IgD-negative memory B cell (primary cell): ENCODE measurements around the gene HYCC2. TPM values are rescaled to one million over a fixed set of nuclear protein-coding genes. Genes with fewer than 3 reads are reported as not detected.
"Not testable (repeated sequence)": the region's sequence is repeated elsewhere in the genome, so short reads cannot be mapped to it uniquely, and the experiment has no call there.

ENCODE experiments used
- H3K27ac Mint-ChIP-seq, 3 donors: one replicate each; pipeline ENCODE4 v1.8.0; 2020 to 2022; ENCODE audit warnings: mild to moderate bottlenecking in 3 of 3, mixed read lengths in 3 of 3, moderate library complexity in 1 of 3
- H3K27me3 Mint-ChIP-seq: one replicate; pipeline ENCODE4 v1.8.0; 2021; ENCODE audit warnings: mixed read lengths
- H3K36me3 Mint-ChIP-seq: one replicate; pipeline ENCODE4 v1.8.0; 2020; ENCODE audit warnings: mild to moderate bottlenecking, mixed read lengths
- H3K4me1 Mint-ChIP-seq, 3 donors: one replicate each; pipeline ENCODE4 v1.8.0; 2020 to 2022; ENCODE audit warnings: mixed read lengths in 3 of 3, mild to moderate bottlenecking in 1 of 3
- H3K4me3 Mint-ChIP-seq, 4 donors: one replicate each; pipeline ENCODE4 v1.8.0; 2020 to 2022; ENCODE audit warnings: mild to moderate bottlenecking in 4 of 4, mixed read lengths in 4 of 4, moderate library complexity in 3 of 4
- H3K9me3 Mint-ChIP-seq, 3 donors: one replicate each; pipeline ENCODE4 v1.8.0; 2020 to 2021; ENCODE audit warnings: mixed read lengths in 3 of 3, mild to moderate bottlenecking in 1 of 3
- polyA plus RNA-seq: library from polyadenylated mRNA; unstranded; fragments of 300-500 nt; fragmentation: Illumina TruSeq; gene quantifications from one replicate; pipeline ENCODE4 v1.2.3, GENCODE V29; 2021

Gene HYCC2
- polyA plus RNA-seq = 15.1 TPM

- no peaks in the 10 kb centered on the region for H3K27me3 Mint-ChIP-seq
- peak within 1 kb of the TSS; percentile 93 to 98 (median 97) for H3K27ac Mint-ChIP-seq
- H3K36me3 Mint-ChIP-seq = no peaks in the 10 kb centered on the region
- no peaks in the 10 kb centered on the region for H3K9me3 Mint-ChIP-seq
- peaks cover 30 to 36% (median 35%) of the 10 kb centered on the region in 3 donors for H3K4me1 Mint-ChIP-seq
- peak within 1 kb of the TSS; percentile 94 to 99 (median 96) for H3K4me3 Mint-ChIP-seq
These were observed at the start of gene HYCC2, which contains the start of gene NDUFB3 for GRCh38 chr2:201071479-201072200. HYCC2 (minus strand) TSS chr2:201071671; CDS start chr2:201024009, 47,662 bp downstream. NDUFB3 (plus strand) TSS chr2:201072001; CDS start chr2:201078883, 6,882 bp downstream.

- H3K9me3 Mint-ChIP-seq = no peaks in the 10 kb centered on the region
These were observed 47.7 kb upstream of the HYCC2 start for GRCh38 chr2:201118961-201119854.

DNA sequence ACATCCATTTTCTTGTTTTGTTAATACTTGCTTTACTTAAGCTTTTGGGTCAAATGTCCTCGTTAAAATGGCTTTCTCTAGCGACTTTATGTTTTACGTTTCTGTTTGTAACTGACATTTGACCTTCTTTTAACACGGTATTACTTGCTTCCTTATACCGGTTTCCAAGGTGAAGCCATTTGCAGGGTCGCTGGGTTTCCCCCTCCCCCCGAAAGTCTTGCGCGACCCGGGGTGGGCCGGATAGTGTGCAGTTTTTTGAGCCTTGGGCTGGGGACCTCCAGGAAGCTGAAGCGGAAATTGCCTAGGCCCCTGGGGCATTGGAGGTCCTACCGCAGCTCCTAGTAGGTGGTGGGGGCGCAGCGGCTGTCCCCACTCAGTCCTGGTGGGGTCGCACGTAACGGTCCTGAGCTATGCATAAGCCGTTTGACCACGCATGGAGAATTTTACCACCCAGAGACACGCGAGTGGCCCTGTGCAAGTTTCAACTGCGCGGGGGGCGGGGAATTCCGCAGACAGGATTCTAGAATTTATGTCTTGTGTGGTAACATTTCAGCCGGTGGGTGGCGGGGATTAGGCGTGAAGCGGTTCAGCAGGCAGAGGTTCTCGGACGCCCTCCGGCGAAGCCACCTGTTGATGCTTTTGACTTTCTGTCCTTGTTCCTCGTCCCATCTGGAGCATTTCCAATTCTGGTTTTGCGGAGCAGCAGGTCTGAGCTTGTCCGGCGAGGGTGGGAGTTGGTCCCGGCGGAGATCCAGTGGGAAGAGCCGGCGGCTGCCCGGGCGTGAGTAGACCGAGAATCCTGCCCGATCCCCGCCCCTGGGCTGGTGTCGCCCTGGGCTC, 46.9 kb upstream of the HYCC2 start:
- no peaks in the 10 kb centered on the region for H3K27me3 Mint-ChIP-seq
- no peaks in the 10 kb centered on the region for H3K9me3 Mint-ChIP-seq
- H3K36me3 Mint-ChIP-seq = peaks cover 10% of the 10 kb centered on the region
- peak overlapping the region; percentile 90 to 100 (median 100) for H3K27ac Mint-ChIP-seq
- peak overlapping the region; percentile 95 to 100 (median 100) for H3K4me3 Mint-ChIP-seq
- H3K4me1 Mint-ChIP-seq = peaks cover 23 to 51% (median 44%) of the 10 kb centered on the region in 3 donors

More at GRCh38 chr2:201118961-201119854, 47.7 kb upstream of the HYCC2 start:
- peaks cover 13% of the 10 kb centered on the region for H3K36me3 Mint-ChIP-seq
- no peaks in the 10 kb centered on the region for H3K27me3 Mint-ChIP-seq
- H3K4me1 Mint-ChIP-seq = peaks cover 30 to 53% (median 46%) of the 10 kb centered on the region in 3 donors
- peak overlapping the region; percentile 90 to 100 (median 100) for H3K27ac Mint-ChIP-seq
- peak overlapping the region; percentile 95 to 100 (median 100) for H3K4me3 Mint-ChIP-seq

DNA sequence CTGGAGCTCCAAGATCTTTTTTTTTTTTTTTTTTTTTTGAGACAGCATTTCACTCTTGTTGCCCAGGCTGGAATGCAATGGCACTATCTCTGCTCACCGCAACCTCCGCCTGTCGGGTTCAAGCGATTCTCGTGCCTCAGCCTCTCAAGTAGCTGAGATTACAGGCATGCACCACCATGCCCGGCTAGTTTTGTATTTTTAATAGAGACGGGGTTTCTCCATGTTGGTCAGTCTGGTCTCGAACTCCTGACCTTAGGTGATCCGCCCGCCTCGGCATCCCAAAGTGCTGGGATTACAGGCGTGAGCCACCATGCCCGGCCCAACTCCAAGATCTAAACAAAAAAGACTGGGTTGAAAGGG, 46.2 kb upstream of the HYCC2 start:
- H3K27ac Mint-ChIP-seq = peak overlapping the region; percentile 90 to 100 (median 100)
- peak overlapping the region; percentile 95 to 100 (median 100) for H3K4me3 Mint-ChIP-seq
- peaks cover 22 to 48% (median 43%) of the 10 kb centered on the region in 3 donors for H3K4me1 Mint-ChIP-seq
- H3K9me3 Mint-ChIP-seq, H3K27me3 Mint-ChIP-seq: not testable (repeated sequence)
- peaks cover 10% of the 10 kb centered on the region for H3K36me3 Mint-ChIP-seq

GRCh38 chr2:201116959-201117734, 45.7 kb upstream of the HYCC2 start:
- Mint-ChIP-seq H3K36me3 (peaks cover 8% of the 10 kb centered on the region), H3K4me3 (peak overlapping the region; percentile 95 to 100 (median 100)), H3K27me3 (no peaks in the 10 kb centered on the region)

DNA sequence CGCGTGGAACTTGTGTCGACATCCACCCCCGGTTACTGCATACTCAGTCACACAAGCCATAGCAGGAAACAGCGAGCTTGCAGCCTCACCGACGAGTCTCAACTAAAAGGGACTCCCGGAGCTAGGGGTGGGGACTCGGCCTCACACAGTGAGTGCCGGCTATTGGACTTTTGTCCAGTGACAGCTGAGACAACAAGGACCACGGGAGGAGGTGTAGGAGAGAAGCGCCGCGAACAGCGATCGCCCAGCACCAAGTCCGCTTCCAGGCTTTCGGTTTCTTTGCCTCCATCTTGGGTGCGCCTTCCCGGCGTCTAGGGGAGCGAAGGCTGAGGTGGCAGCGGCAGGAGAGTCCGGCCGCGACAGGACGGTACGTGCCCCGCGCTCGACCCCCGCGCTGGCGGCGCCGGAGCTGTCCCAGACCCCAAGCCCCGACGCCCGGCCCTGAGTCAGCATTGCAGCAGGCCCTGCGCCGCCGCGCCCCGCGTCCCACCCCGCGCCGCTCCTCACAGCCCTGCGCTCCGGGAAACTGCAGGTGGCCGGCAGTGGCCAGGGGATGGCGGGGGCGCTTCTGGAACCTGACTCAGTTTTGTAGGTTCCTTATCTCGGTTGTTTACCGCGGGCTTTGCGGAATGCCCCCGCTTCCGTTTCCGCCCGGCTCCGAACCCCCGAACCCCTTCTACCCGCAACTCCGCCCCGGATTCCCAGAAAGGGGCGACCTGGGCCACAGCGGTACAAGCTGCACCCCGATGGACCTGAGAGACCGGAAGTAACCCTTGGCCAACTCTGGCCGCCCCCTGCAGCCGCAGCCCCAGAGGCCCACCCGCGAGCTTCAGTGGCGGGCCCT, 44.9 kb upstream of the HYCC2 start, which contains the start of gene CFLAR:
Gene CFLAR (plus strand): TSS at position 50 of the 844 bp plus-strand sequence. CDS start 13,702 bp downstream, outside the sequence.
- peaks cover 6% of the 10 kb centered on the region for H3K36me3 Mint-ChIP-seq

More at GRCh38 chr2:201116959-201117734, 45.7 kb upstream of the HYCC2 start:
- H3K4me1 Mint-ChIP-seq = peaks cover 17 to 45% (median 39%) of the 10 kb centered on the region in 3 donors
- H3K9me3 Mint-ChIP-seq = no peaks in the 10 kb centered on the region
- peak overlapping the region; percentile 90 to 100 (median 100) for H3K27ac Mint-ChIP-seq

GRCh38 chr2:201114846-201115245, 43.4 kb upstream of the HYCC2 start:
- Mint-ChIP-seq H3K27me3 (no peaks in the 10 kb centered on the region), H3K27ac (peak overlapping the region; percentile 90 to 100 (median 100)), H3K36me3 (peaks cover 3% of the 10 kb centered on the region), H3K4me3 (peak overlapping the region; percentile 56 to 100 (median 97)), H3K9me3 (no peaks in the 10 kb centered on the region), H3K4me1 (peaks cover 14 to 35% (median 31%) of the 10 kb centered on the region in 3 donors)

More for the DNA sequence above, 44.9 kb upstream of the HYCC2 start, which contains the start of gene CFLAR:
- no peaks in the 10 kb centered on the region for H3K9me3 Mint-ChIP-seq
- peak within 1 kb of the TSS; percentile 95 to 100 (median 100) for H3K4me3 Mint-ChIP-seq
- H3K27ac Mint-ChIP-seq = peak within 1 kb of the TSS; percentile 90 to 100 (median 100)
- H3K4me1 Mint-ChIP-seq = peaks cover 11 to 40% (median 33%) of the 10 kb centered on the region in 3 donors
- H3K27me3 Mint-ChIP-seq = no peaks in the 10 kb centered on the region

DNA sequence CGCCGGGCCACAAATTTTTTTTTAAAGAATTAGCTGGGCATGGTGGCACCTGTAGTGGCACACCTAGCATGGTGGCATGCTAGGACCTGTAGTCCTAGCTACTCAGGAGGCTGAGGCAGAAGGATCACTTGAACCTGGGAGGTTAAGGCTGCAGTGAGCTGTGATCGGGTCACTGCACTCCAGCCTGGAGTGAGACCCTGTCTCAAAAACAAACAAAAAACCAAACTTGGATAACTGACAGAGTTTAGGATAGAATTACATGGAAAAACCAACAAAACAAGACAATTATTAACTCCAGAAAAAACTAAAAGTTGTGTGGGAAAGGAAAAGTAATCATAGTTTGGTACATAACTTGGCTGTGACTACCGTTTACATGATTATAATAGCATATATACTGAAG, 42.9 kb upstream of the HYCC2 start:
- H3K4me1 Mint-ChIP-seq = peaks cover 14 to 35% (median 31%) of the 10 kb centered on the region in 3 donors
- peaks cover 3% of the 10 kb centered on the region for H3K36me3 Mint-ChIP-seq
- H3K4me3 Mint-ChIP-seq = peak overlapping the region; percentile 56 to 100 (median 97)
- H3K27ac Mint-ChIP-seq = peak overlapping the region in 1 of 3 donors; percentile 90
- H3K27me3 Mint-ChIP-seq = no peaks in the 10 kb centered on the region
- no peaks in the 10 kb centered on the region for H3K9me3 Mint-ChIP-seq

DNA sequence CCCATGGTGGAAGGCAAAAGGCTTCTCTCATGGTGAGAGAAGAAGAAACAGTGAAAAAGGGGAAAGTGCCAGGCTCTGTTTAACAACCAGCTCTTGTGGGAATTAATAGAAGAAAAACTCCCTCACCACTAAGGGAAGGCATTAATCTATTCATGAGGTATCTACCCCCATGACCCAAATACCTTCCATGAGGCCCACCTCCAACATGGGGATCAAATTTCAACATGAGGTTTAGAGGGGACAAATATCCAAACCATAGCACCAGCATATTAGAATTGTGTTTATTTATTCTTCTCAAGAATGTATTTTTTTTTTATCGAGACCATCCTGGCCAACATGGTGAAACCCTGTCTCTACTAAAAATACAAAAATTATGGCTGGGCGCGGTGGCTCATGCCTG, 39.6 kb upstream of the HYCC2 start:
- Mint-ChIP-seq H3K27ac (no peak overlapping the region), H3K9me3 (peaks cover 0 to 1% (median 0%) of the 10 kb centered on the region in 3 donors), H3K36me3 (peaks cover 3% of the 10 kb centered on the region), H3K27me3 (no peaks in the 10 kb centered on the region), H3K4me3 (no peak overlapping the region), H3K4me1 (peaks cover 4 to 29% (median 25%) of the 10 kb centered on the region in 3 donors)

DNA sequence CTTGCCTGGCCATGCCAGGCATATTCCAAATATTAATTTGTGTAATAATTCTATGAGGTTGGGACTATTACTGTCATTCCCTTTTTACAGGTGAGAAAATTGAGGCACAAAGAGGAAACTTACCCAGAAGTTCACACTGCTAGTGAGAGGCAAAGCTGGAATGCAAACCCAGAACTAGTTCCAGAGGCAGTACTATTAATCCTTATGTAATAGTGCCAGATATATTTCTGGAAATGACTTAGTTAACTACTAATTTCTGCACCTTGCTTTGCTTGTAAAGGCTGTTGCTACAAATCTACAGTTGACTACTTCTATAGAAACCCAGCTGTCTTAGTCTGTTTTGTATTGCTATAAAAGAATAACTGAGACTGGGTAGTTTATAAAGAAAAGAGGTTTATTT, 39.1 kb upstream of the HYCC2 start:
- Mint-ChIP-seq H3K9me3 (peaks cover 0 to 1% (median 0%) of the 10 kb centered on the region in 3 donors), H3K27me3 (no peaks in the 10 kb centered on the region), H3K4me1 (peaks cover 4 to 28% (median 23%) of the 10 kb centered on the region in 3 donors), H3K36me3 (peaks cover 3% of the 10 kb centered on the region), H3K27ac (no peak overlapping the region), H3K4me3 (no peak overlapping the region)

DNA sequence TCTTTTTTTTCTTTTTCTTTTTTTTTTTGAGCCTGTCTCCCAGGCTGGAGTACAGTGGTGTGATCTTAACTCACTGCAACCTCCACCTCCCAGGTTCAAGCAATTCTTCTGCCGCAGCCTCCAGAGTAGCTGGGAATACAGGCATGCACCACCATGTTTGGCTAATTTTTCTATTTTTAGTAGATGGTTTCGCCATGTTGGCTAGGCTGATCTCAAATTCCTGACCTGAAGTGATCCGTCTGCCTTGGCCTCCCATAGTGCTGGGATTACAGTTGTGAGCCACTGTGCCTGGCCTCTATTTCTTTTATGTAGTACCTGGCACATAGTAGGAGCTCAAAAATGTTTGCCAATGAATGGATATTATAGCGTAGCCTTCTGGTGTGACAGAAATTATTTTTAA, 37.7 kb upstream of the HYCC2 start:
- H3K4me3 Mint-ChIP-seq = no peak overlapping the region
- H3K36me3 Mint-ChIP-seq = peaks cover 3% of the 10 kb centered on the region
- H3K27ac Mint-ChIP-seq = no peak overlapping the region

DNA sequence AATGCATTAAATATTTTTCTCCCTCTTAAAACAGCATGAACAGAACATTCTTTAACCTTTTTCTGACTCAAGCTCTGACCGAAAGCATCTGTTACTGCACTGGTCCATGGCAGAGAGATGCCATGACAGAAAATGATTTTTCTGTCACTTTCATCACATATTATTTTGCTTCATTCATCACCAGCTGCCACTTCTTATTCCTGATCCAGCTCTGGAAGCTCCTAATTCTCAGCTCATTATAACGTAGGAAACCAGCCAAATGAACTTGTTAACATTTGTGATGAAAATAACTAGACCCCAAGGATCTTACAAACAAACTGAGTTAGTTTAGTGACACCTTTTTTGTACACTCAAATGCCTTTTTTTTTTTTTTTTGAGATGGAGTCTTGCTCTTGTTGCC, 36.9 kb upstream of the HYCC2 start:
- Mint-ChIP-seq H3K4me1 (peaks cover 9 to 14% (median 10%) of the 10 kb centered on the region in 3 donors), H3K27me3 (no peaks in the 10 kb centered on the region), H3K27ac (no peak overlapping the region), H3K9me3 (peaks cover 0 to 1% (median 0%) of the 10 kb centered on the region in 3 donors), H3K36me3 (peaks cover 3% of the 10 kb centered on the region), H3K4me3 (no peak overlapping the region)

More for the DNA sequence above, 37.7 kb upstream of the HYCC2 start:
- H3K9me3 Mint-ChIP-seq = peaks cover 0 to 1% (median 0%) of the 10 kb centered on the region in 3 donors
- H3K4me1 Mint-ChIP-seq = peaks cover 10 to 19% (median 13%) of the 10 kb centered on the region in 3 donors
- no peaks in the 10 kb centered on the region for H3K27me3 Mint-ChIP-seq
